PFSK-1 (cell line): ENCODE measurements around the gene TLL1.

Experiments used
- FOXP2 ChIP-seq: optimal IDR thresholded peaks from 2 replicates; pipeline ENCODE3; 2011; ENCODE audit warnings: borderline replicate concordance, control low read depth, inconsistent platforms; ENCODE audit not compliant: insufficient read depth; ENCODE audit errors: extremely low read length, extremely low read depth
- POLR2AphosphoS5 ChIP-seq: IDR thresholded peaks from 2 replicates; pipeline ENCODE4 v1.6.1; 2012; ENCODE audit warnings: low read depth, mild to moderate bottlenecking, control low read depth, low read length, moderate library complexity
- SIN3A ChIP-seq: IDR thresholded peaks from 2 replicates; pipeline ENCODE4 v1.6.1; 2012; ENCODE audit warnings: mild to moderate bottlenecking, low read length, moderate library complexity, borderline replicate concordance; ENCODE audit not compliant: insufficient read depth
- TAF1 ChIP-seq: IDR thresholded peaks from 2 replicates; pipeline ENCODE4 v1.6.1; 2012; ENCODE audit warnings: low read length, control low read depth, borderline replicate concordance; ENCODE audit not compliant: insufficient read depth
- TF ChIP-seq, protein P1 (sequence below), 2 experiments: IDR thresholded peaks; 2 replicates each; pipeline versions ENCODE4 v1.6.1 to v1.8.0; 2011 to 2012; ENCODE audit warnings: low read depth in 2 of 2, low read length in 2 of 2, control low read depth in 1 of 2, inconsistent platforms in 1 of 2, mild to moderate bottlenecking in 1 of 2, moderate library complexity in 1 of 2; ENCODE audit not compliant: insufficient read depth in 1 of 2

The TLL1 gene

DNA sequence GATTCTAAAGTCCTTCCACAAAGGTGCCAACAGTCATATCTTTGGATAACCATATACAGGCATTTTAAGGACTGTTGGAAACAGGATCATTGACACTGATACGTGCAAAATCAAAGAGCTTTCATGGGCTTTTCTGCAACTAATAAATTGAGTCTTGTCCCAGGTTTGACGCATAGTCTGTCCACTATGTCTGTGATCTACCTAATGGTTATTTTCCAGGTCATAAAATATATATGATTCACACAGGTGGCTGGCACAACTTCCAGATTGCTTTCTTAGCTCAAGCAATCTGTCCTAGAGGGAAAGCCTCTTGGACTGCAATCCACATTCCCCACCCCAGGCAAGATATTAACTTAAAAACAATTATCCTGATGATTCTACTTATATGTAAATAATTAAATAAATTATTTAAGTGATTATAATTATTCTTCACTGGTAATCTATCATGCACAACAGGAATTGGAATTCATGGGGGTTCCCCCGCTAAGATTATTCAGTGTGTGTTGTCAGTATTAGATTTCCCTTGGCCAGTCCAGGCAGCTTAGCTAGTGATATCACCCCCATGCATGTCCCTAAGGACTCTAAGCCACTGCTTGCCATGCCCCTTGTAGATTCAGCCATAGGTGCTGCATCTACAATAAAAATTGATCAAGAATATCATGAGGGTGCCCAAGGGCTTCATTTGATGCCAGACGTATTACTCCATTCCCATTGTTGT lies 97.8 kb downstream of the TLL1 start:
- TF ChIP-seq POLR2AphosphoS5 (no peak), SIN3A (no peak), TAF1 (no peak), FOXP2 (no peak)
- TF ChIP-seq, protein P1, sequence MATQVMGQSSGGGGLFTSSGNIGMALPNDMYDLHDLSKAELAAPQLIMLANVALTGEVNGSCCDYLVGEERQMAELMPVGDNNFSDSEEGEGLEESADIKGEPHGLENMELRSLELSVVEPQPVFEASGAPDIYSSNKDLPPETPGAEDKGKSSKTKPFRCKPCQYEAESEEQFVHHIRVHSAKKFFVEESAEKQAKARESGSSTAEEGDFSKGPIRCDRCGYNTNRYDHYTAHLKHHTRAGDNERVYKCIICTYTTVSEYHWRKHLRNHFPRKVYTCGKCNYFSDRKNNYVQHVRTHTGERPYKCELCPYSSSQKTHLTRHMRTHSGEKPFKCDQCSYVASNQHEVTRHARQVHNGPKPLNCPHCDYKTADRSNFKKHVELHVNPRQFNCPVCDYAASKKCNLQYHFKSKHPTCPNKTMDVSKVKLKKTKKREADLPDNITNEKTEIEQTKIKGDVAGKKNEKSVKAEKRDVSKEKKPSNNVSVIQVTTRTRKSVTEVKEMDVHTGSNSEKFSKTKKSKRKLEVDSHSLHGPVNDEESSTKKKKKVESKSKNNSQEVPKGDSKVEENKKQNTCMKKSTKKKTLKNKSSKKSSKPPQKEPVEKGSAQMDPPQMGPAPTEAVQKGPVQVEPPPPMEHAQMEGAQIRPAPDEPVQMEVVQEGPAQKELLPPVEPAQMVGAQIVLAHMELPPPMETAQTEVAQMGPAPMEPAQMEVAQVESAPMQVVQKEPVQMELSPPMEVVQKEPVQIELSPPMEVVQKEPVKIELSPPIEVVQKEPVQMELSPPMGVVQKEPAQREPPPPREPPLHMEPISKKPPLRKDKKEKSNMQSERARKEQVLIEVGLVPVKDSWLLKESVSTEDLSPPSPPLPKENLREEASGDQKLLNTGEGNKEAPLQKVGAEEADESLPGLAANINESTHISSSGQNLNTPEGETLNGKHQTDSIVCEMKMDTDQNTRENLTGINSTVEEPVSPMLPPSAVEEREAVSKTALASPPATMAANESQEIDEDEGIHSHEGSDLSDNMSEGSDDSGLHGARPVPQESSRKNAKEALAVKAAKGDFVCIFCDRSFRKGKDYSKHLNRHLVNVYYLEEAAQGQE (IDR thresholded peaks at IDR 0.05; ENCODE audit: insufficient read depth in 1 of 2, low read depth in 2 of 2, low read length in 2 of 2) = no peak

DNA sequence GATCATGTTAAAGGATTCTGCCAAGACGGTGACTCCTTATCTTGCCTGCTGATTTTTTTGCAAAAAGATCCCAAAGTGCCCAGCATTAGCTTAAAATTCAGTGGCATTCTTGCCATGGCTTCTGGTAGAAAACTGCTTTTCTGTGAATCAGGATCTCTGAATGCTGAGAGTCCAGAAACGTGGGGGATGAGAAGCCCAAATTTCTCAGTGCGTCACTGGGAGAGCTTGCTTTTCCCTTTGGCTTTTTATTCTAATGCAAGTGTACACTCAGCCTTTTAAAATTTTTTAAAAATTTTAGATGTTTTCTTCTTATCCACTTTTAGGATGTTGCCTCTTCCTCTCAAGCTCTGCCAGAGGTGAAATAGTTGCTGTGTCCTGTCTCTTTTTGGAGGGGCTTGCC lies 98.4 kb downstream of the TLL1 start:
- no peak for TF ChIP-seq TAF1
- no peak for TF ChIP-seq SIN3A

DNA sequence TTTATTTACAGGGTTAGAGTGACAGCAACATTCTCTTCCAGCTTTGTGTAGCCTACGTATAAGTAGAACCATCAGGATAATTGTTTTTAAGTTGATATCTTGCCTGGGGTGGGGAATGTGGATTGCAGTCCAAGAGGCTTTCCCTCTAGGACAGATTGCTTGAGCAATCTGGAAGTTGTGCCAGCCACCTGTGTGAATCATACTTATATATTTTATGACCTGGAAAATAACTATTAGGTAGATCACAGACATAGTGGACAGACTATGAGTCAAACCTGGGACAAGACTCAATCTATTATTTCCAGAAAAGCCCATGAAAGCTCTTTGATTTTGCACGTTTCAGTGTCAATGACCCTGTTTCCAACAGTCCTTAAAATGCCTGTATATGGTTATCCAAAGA lies 98.9 kb downstream of the TLL1 start:
- TF ChIP-seq, protein P1 (IDR thresholded peaks at IDR 0.05; ENCODE audit: insufficient read depth in 1 of 2, low read depth in 2 of 2, low read length in 2 of 2) = no peak
- TF ChIP-seq FOXP2 = no peak
- TF ChIP-seq TAF1 = no peak
- no peak for TF ChIP-seq SIN3A
- no peak for TF ChIP-seq POLR2AphosphoS5

DNA sequence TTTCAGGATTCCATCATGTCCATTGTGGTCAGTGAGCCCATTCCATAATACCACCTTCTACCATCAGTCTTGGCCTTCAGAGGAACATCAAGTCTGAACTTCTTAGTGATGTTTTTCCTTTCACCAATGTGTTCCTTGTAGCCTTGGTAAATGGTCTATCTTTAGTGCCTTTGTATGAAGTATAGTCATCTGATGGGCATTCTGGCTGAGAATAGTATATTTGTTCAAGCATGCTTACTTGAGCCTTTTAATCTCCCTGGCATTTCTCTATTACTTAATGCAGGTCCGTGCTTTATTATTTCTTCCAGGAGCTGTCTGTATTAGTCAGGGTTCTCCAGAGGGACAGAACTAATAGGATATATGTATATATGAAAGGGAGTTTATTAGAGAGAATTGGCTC lies 99.7 kb downstream of the TLL1 start:
- TF ChIP-seq, protein P1 (IDR thresholded peaks at IDR 0.05; ENCODE audit: insufficient read depth in 1 of 2, low read depth in 2 of 2, low read length in 2 of 2) = no peak
- no peak for TF ChIP-seq SIN3A
- no peak for TF ChIP-seq POLR2AphosphoS5
- no peak for TF ChIP-seq FOXP2
- TF ChIP-seq TAF1 = no peak

DNA sequence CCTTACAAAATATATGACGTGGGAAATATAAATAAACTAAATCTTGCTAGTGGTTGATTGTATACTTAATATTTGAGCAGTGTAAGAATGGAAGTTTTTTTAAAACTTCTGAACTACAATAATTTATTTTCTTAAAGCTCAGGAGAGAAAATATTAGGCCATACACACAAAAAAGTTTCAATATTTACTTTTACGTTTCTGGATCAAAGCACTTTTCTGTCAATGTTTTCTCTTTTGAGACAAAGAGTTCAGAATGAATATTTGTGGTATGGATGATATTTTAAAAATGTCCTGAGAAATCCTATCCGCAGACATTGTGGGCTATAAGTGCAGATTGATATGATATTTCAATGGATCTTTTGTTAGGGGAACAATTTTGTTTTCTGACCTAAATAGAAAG lies 109.9 kb downstream of the TLL1 start:
- no peak for TF ChIP-seq FOXP2
- no peak for TF ChIP-seq POLR2AphosphoS5
- no peak for TF ChIP-seq TAF1
- TF ChIP-seq SIN3A = no peak
- TF ChIP-seq, protein P1 (IDR thresholded peaks at IDR 0.05; ENCODE audit: insufficient read depth in 1 of 2, low read depth in 2 of 2, low read length in 2 of 2) = no peak
